Progenitor cell of endocrine pancreas (in vitro differentiated cells): Measurements from ENCODE around the gene NRSN2. TPM values are rescaled to one million over a fixed set of nuclear protein-coding genes. Genes with fewer than 3 reads are reported as not detected.
A peak's percentile ranks its signal among the peaks of the same experiment; 100 is the strongest.

Experiments
- DNase-seq: peaks from one replicate; pipeline ENCODE4 v3.0.0; 2021; ENCODE audit warnings: low spot score; ENCODE audit not compliant: unreplicated experiment
- H3K27ac Mint-ChIP-seq: 2 replicates; pipeline ENCODE4 v1.8.0; 2021; ENCODE audit warnings: mild to moderate bottlenecking, moderate library complexity, mixed read lengths
- H3K27me3 Mint-ChIP-seq: 2 replicates; pipeline ENCODE4 v1.8.0; 2021; ENCODE audit warnings: mixed read lengths
- H3K36me3 Mint-ChIP-seq: 2 replicates; pipeline ENCODE4 v1.8.0; 2022; ENCODE audit warnings: mixed read lengths; ENCODE audit not compliant: insufficient read depth
- H3K4me1 Mint-ChIP-seq: 2 replicates; pipeline ENCODE4 v1.8.0; 2021; ENCODE audit warnings: low read depth, mixed read lengths
- H3K4me3 Mint-ChIP-seq: 2 replicates; pipeline ENCODE4 v1.8.0; 2021; ENCODE audit warnings: low read depth, mild to moderate bottlenecking, moderate library complexity, mixed read lengths
- H3K9me3 Mint-ChIP-seq: 2 replicates; pipeline ENCODE4 v1.8.0; 2021; ENCODE audit warnings: low read depth, mixed read lengths
- total RNA-seq: library from RNA; stranded (reverse); gene quantifications from 2 replicates; pipeline ENCODE4 v1.2.1, GENCODE V29; 2021
- TF ChIP-seq, protein P1 (sequence below): fragments of 200-600 bp; sonication (generic); IDR thresholded peaks from one replicate; pipeline ENCODE4 v1.5.0; 2021; ENCODE audit warnings: antibody characterized with exemption, mild to moderate bottlenecking; ENCODE audit not compliant: unreplicated experiment

NRSN2 gene
- total RNA-seq, 1 donor from 2014 or later, result 33.0 TPM

GRCh38 chr20:313948-314347, 33.0 kb upstream of the NRSN2 start:
- no peak overlapping the region for H3K27ac Mint-ChIP-seq
- no peaks in the 10 kb centered on the region for H3K9me3 Mint-ChIP-seq
- DNase-seq, result no peak
- no peaks in the 10 kb centered on the region for H3K27me3 Mint-ChIP-seq
- TF ChIP-seq, protein P1, sequence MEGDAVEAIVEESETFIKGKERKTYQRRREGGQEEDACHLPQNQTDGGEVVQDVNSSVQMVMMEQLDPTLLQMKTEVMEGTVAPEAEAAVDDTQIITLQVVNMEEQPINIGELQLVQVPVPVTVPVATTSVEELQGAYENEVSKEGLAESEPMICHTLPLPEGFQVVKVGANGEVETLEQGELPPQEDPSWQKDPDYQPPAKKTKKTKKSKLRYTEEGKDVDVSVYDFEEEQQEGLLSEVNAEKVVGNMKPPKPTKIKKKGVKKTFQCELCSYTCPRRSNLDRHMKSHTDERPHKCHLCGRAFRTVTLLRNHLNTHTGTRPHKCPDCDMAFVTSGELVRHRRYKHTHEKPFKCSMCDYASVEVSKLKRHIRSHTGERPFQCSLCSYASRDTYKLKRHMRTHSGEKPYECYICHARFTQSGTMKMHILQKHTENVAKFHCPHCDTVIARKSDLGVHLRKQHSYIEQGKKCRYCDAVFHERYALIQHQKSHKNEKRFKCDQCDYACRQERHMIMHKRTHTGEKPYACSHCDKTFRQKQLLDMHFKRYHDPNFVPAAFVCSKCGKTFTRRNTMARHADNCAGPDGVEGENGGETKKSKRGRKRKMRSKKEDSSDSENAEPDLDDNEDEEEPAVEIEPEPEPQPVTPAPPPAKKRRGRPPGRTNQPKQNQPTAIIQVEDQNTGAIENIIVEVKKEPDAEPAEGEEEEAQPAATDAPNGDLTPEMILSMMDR, result no peak
- peaks cover 5% of the 10 kb centered on the region for H3K4me1 Mint-ChIP-seq
- H3K4me3 Mint-ChIP-seq, result no peak overlapping the region
- no peaks in the 10 kb centered on the region for H3K36me3 Mint-ChIP-seq

DNA sequence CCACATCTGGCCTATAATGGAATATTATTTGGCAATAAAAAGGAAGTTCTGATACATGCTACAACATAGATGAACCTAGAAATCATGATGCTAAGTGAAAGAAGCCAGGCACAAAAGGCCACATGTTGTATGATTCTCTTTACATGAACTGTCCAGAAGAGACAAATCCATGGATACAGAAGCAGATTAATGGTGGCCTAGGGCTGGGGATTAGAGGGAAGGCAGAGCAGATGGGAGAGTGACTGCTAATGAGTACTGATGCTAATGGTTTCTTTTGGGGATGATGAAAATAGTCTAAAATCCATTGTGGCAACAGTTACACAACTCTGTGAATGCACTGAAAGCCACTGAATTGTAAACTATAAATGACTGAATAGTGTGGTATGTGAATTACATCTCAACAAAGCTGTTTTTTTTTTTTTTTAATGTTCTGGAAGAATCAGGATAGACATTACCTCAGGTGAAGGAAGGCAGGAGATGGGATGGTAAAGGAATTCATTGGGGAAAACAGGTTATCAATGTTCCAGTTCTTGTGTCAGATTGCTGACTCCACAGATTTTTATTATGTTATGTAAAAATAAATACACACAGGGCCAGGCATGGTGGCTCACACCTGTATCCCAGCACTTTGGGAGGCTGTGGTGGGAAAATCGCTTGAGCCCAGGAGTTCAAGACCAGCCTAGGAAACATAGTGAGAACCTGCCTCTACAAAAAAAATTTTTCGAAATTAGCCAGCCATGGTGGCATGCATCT, 30.4 kb upstream of the NRSN2 start:
- TF ChIP-seq, protein P1, result no peak
- peaks cover 4% of the 10 kb centered on the region for H3K27me3 Mint-ChIP-seq
- no peak overlapping the region for H3K4me3 Mint-ChIP-seq
- no peak for DNase-seq
- H3K36me3 Mint-ChIP-seq, result peaks cover 4% of the 10 kb centered on the region
- no peak overlapping the region for H3K27ac Mint-ChIP-seq
- H3K9me3 Mint-ChIP-seq, result no peaks in the 10 kb centered on the region
- H3K4me1 Mint-ChIP-seq, result no peaks in the 10 kb centered on the region

DNA sequence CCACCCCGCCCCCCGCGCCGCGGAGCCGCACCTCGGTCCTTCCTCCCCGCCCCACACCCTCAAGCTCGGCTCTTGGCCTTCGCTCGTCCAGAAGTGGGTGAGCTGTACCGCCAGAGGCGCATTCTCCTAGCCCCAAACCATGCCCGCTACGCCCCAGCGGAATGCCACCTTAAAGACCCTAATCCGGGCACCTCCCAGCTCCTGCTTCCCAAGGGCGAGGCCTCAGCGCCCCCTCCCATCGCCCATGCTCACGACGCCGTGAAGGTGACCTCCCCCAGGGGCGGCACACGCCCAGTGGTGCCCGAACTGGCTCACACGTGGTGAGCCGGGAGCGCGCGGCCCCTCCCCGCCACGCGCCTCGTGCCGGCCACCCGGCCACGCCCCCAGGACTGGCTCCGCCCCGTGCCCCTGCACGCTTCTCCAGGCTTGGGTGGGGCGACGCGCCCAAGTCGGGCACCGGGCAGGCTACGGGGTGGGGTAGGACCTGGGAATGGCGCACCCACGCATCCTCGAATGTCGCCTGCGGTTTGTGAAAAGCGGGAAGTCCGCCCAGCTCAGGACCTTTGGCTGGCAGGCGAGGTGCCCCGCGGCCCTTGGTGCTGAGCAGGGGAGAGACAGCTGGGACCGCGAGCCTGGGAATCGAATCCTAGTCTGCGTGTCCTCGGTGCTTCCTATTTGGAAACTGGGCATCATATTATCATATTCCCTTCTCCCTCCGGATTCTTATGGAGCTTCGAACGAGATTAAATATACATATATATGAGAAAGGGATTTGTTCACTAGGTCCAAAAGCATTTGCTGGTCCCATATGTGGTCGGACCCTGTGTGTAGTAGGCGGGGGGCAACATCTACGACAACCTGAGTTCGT, 22.5 kb upstream of the NRSN2 start:
- Mint-ChIP-seq H3K4me1 (peaks cover 15% of the 10 kb centered on the region), H3K27me3 (peaks cover 9% of the 10 kb centered on the region), H3K36me3 (peaks cover 6% of the 10 kb centered on the region), H3K9me3 (no peaks in the 10 kb centered on the region), H3K4me3 (peak overlapping the region; percentile 87), H3K27ac (peak overlapping the region; percentile 98)
- peak; percentile 82 for DNase-seq
- TF ChIP-seq, protein P1, result peak; percentile 50

- H3K4me1 Mint-ChIP-seq, result peaks cover 21% of the 10 kb centered on the region
- peaks cover 9% of the 10 kb centered on the region for H3K27me3 Mint-ChIP-seq
- TF ChIP-seq, protein P1, result no peak
- H3K36me3 Mint-ChIP-seq, result peaks cover 6% of the 10 kb centered on the region
- H3K27ac Mint-ChIP-seq, result peak within 1 kb of the TSS; percentile 98
- H3K9me3 Mint-ChIP-seq, result no peaks in the 10 kb centered on the region
- DNase-seq, result peak; percentile 99
- H3K4me3 Mint-ChIP-seq, result peak within 1 kb of the TSS; percentile 89
Measured at GRCh38 chr20:325045-325888, 21.6 kb upstream of the NRSN2 start, which contains the start of gene SOX12. SOX12 (plus strand) TSS chr20:325552; CDS start chr20:325925, 373 bp downstream.
